ENCODE data around the gene DTNA.
"Not testable (repeated sequence)": the region's sequence is repeated elsewhere in the genome, so short reads cannot be mapped to it uniquely, and the experiment has no call there.

Gene DTNA

GRCh38 chr18:34709750-34710441 lies at the start of gene DTNA:
DTNA (plus strand) TSS chr18:34710298; CDS start chr18:34755977, 45,679 bp downstream.
- H3K27ac ChIP-seq = peak within 1 kb of the TSS; percentile 67
- ChIA-PET CTCF (interaction anchor here (0.5 kb wide), 1 partner anchor 138 kb away, joined by 7 read pairs; no protein-coding TSS in a partner anchor), POLR2A (ENCODE audit: low non-redundant PET) (no interaction called here)
- peak; percentile 4 for DNase-seq (ENCODE audit: low spot score)
- TF ChIP-seq CTCF (conservative IDR thresholded peaks at IDR 0.05; ENCODE audit: low read depth) = no peak

- TF ChIP-seq CTCF (conservative IDR thresholded peaks at IDR 0.05; ENCODE audit: low read depth) = no peak
- CTCF ChIA-PET = interaction anchor here (0.5 to 1.1 kb wide), 2 partner anchors 78 to 168 kb away, joined by 3 read pairs; no protein-coding TSS in a partner anchor
- POLR2A ChIA-PET (ENCODE audit: low non-redundant PET) = no interaction called here
- no peak for DNase-seq (ENCODE audit: low spot score)
- H3K27ac ChIP-seq = no peak overlapping the region
These were observed 49.5 kb upstream of the DTNA start for GRCh38 chr18:34660572-34660971.

- ChIA-PET CTCF (interaction anchor here (0.6 to 1.4 kb wide), 19 partner anchors 13 to 1807 kb away, joined by 3 to 11 read pairs (median 3); no protein-coding TSS in a partner anchor), POLR2A (ENCODE audit: low non-redundant PET) (no interaction called here)
- peak; percentile 37 for DNase-seq (ENCODE audit: low spot score)
- no peak overlapping the region for H3K27ac ChIP-seq
- TF ChIP-seq CTCF (conservative IDR thresholded peaks at IDR 0.05; ENCODE audit: low read depth) = peak; percentile 84
These were observed 48.5 kb upstream of the DTNA start for GRCh38 chr18:34661464-34662087.

GRCh38 chr18:34676816-34677574 lies 33.1 kb upstream of the DTNA start:
- TF ChIP-seq CTCF (conservative IDR thresholded peaks at IDR 0.05; ENCODE audit: low read depth) = no peak
- CTCF ChIA-PET = no interaction called here
- no peak overlapping the region for H3K27ac ChIP-seq
- DNase-seq (ENCODE audit: low spot score) = no peak
- POLR2A ChIA-PET (ENCODE audit: low non-redundant PET) = no interaction called here

- DNase-seq (ENCODE audit: low spot score); CTCF ChIA-PET; H3K27ac ChIP-seq; POLR2A ChIA-PET (ENCODE audit: low non-redundant PET): not testable (repeated sequence)
These were observed 20.3 kb upstream of the DTNA start for GRCh38 chr18:34689750-34690149.

- ChIA-PET CTCF (no interaction called here), POLR2A (ENCODE audit: low non-redundant PET) (no interaction called here)
- no peak for TF ChIP-seq CTCF (conservative IDR thresholded peaks at IDR 0.05; ENCODE audit: low read depth)
- H3K27ac ChIP-seq = no peak overlapping the region
- no peak for DNase-seq (ENCODE audit: low spot score)
These were observed 18.5 kb upstream of the DTNA start for GRCh38 chr18:34691614-34692013.

All from RWPE1 (cell line).